AG04449 (cell line): ENCODE data around the gene ACSF2.
"Not testable (repeated sequence)": the region's sequence is repeated elsewhere in the genome, so short reads cannot be mapped to it uniquely, and the experiment has no call there.

Source experiments
- CTCF ChIA-PET: fragments of 350-600 bp; formaldehyde crosslinking; extraction: SDS; loops from one replicate; lab custom pipeline; 2021; ENCODE audit warnings: antibody characterized with exemption; lab: Yijun Ruan, JAX
- POLR2A ChIA-PET: fragments of 400-600, 350-600 bp; formaldehyde crosslinking; extraction: SDS; loops from one replicate; lab custom pipeline; 2020; ENCODE audit warnings: antibody characterized with exemption, inconsistent platforms; lab: Yijun Ruan, JAX
- DNase-seq: peaks from one replicate; pipeline ENCODE4 v3.0.0-alpha.2; 2010; ENCODE audit warnings: low read depth, low spot score
- H3K4me3 ChIP-seq: 2 replicates; pipeline ENCODE4 v1.5.1; 2011; ENCODE audit warnings: low read depth, mild to moderate bottlenecking, control low read depth, low read length
- TF ChIP-seq, protein P1 (sequence below): IDR thresholded peaks from one replicate; pipeline ENCODE4 v1.5.1; 2011; ENCODE audit warnings: mild to moderate bottlenecking, moderate library complexity, low read length, control low read depth, inconsistent platforms; ENCODE audit not compliant: insufficient read depth; ENCODE audit errors: missing control alignments

ACSF2 gene

DNA sequence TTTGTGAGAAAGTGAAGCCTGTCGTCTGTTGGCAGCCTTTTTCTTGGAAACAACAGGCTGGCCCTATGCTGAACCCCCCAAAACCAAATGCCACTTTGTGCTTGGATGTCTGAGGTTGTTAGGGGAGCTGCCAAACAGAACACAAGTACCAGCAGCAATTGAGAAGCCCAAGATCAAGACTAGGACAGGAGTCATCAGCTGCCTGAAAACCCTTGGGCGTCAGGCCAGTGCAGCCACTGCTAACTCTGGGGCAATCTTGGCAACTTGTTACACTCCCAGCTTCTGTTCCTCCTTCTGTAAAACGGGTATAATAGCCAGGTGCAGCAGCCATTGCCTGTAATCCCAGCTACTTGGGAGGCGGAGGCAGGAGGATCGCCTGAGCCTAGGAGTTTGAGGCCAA, 19.4 kb upstream of the ACSF2 start:
- CTCF ChIA-PET: interaction anchor here (12.8 kb wide), 1 partner anchor 9 kb away, joined by 102 read pairs; the partner anchor contains the start of gene LRRC59
- POLR2A ChIA-PET: no interaction called here
- no peak for DNase-seq
- TF ChIP-seq, protein P1, sequence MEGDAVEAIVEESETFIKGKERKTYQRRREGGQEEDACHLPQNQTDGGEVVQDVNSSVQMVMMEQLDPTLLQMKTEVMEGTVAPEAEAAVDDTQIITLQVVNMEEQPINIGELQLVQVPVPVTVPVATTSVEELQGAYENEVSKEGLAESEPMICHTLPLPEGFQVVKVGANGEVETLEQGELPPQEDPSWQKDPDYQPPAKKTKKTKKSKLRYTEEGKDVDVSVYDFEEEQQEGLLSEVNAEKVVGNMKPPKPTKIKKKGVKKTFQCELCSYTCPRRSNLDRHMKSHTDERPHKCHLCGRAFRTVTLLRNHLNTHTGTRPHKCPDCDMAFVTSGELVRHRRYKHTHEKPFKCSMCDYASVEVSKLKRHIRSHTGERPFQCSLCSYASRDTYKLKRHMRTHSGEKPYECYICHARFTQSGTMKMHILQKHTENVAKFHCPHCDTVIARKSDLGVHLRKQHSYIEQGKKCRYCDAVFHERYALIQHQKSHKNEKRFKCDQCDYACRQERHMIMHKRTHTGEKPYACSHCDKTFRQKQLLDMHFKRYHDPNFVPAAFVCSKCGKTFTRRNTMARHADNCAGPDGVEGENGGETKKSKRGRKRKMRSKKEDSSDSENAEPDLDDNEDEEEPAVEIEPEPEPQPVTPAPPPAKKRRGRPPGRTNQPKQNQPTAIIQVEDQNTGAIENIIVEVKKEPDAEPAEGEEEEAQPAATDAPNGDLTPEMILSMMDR: no peak
- no peak overlapping the region for H3K4me3 ChIP-seq

DNA sequence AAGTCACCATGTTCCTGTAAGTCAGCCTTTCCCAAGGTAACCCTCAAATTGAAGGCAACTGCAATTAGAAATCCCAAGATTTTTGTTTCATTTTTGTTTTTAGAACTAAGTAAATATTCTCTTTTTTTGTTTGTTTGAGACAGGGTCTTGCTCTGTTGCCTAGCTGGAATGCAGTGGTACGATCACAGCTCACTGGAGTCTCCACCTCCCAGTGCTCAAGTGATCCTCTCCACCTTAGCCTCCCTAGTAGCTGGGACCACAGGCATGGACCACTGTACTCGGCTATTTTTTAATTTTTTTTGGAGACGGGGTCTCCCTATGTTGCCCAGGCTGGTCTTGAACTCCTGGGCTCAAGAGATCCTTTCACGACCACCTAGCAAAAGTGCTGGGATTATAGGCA, 18.1 kb upstream of the ACSF2 start:
- no peak overlapping the region for H3K4me3 ChIP-seq
- ChIA-PET POLR2A (no interaction called here), CTCF (interaction anchor here (12.8 kb wide), 1 partner anchor 11 kb away, joined by 102 read pairs; the partner anchor contains the start of gene LRRC59)
- TF ChIP-seq, protein P1: no peak
- no peak for DNase-seq

DNA sequence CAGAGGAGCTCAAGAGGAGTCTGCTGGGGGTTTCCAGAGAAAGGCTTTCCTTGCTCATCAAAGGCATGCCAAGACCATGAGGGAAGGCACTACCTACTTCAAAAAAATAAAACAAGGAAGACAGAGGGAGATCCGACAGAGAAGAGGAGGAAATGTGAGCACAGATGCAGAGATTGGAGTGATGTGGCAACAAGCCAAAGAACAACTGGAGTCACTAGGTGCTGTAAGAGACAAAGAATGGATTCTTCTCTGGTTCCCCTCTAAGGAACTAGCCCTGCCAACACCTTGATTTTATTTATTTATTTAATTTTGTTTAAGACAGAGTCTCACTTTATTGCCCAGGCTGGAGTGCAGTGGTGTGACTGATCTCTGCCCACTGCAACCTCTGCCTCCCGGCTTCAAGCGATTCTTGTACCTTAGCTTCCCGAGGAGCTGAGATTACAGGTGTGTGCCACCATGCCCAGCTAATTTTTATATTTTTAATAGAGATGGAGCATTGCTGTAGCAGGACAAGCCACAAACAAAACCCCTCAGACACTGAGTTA, 13.8 kb upstream of the ACSF2 start:
- CTCF ChIA-PET: interaction anchor here (12.8 kb wide), 1 partner anchor 15 kb away, joined by 102 read pairs; the partner anchor contains the start of gene LRRC59
- no peak for DNase-seq
- TF ChIP-seq, protein P1: no peak
- POLR2A ChIA-PET: no interaction called here
- H3K4me3 ChIP-seq: no peak overlapping the region

DNA sequence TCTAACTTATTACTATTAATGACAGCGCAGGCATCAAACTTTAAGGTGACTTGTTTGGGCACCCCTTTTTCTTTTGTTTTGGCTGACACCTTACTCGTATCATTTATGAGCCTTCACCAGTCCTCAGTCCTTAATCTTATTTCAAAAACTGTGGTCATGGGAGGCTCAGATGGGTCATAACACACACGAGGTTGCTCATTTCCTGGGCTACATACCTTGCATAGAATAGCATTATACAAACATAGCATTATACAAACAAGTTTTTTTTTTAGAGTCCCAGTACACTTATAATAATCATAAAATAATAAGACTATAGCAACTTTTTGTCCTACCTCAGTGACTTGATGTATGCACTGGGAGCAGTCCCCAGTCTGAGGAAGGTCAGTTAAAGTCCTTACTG, 11.2 kb upstream of the ACSF2 start:
- CTCF ChIA-PET: interaction anchor here (12.8 kb wide), 1 partner anchor 17 kb away, joined by 102 read pairs; the partner anchor contains the start of gene LRRC59
- POLR2A ChIA-PET: no interaction called here
- TF ChIP-seq, protein P1: no peak
- DNase-seq: no peak
- H3K4me3 ChIP-seq: no peak overlapping the region

DNA sequence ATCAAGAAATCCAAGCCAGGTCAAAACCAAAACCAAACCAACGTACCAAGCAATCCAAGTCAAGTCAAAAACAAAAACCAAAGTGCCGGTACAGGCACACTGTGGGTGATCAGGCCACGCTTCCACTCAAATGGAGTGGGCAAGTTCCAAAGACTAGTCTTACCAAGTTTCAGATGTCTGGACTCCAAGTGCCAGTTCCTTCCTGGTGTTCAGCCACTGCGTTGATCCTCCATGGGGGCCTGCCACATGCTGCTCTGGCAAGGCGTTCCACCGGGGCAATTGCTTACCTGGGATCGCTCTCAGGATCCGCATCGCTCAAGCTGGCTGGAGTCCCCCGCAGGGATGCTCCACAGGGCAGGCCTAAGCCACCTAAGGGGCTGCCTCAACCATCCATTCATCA, 6.4 kb upstream of the ACSF2 start:
- H3K4me3 ChIP-seq, DNase-seq, POLR2A ChIA-PET: not testable (repeated sequence)
- CTCF ChIA-PET: interaction anchor here (6.9 kb wide), 1 partner anchor 23 kb away, joined by 51 read pairs; the partner anchor contains the start of gene LRRC59

DNA sequence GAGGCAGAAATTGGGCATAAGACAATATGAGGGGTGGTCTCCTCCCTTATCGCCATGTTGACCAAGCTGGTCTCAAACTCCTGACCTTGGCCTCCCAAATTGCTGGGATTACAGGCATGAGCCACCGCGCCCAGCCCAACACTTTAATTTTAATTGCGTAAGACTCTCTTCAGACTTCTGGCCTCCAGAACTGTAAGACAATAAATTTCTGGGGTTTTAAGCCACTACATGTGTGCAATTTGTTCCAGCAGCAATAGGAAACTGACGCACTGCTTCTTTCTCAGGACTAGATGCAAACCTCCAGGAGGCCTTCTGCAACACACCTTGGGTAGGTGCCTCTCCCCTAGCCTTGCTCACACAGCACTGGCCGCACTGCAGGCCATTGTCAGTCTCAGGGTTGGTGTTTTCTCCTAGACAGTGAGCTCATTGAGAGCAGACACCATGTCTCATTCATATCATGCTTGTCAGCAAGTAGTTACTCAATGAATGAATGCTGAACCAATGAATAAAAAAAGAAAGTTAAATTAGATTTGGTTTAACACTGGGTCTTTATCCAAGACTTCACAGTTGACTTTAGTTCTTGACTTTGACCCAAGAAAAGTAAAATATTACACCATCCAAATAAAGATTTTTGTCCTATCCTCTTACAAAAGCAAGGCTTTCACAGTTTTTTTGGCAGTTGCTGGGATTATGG, 5.5 kb upstream of the ACSF2 start:
- DNase-seq: no peak
- ChIA-PET CTCF (interaction anchor here (6.9 kb wide), 1 partner anchor 24 kb away, joined by 51 read pairs; the partner anchor contains the start of gene LRRC59), POLR2A (interaction anchor here (0.8 kb wide), 1 partner anchor 24 kb away, joined by 3 read pairs; no protein-coding TSS in a partner anchor)
- TF ChIP-seq, protein P1: no peak
- H3K4me3 ChIP-seq: no peak overlapping the region
